ENCODE results near the gene PRKAB1.
A peak's percentile ranks its signal among the peaks of the same experiment; 100 is the strongest.
"Not testable (repeated sequence)": the region's sequence is repeated elsewhere in the genome, so short reads cannot be mapped to it uniquely, and the experiment has no call there.

PRKAB1 gene

DNA sequence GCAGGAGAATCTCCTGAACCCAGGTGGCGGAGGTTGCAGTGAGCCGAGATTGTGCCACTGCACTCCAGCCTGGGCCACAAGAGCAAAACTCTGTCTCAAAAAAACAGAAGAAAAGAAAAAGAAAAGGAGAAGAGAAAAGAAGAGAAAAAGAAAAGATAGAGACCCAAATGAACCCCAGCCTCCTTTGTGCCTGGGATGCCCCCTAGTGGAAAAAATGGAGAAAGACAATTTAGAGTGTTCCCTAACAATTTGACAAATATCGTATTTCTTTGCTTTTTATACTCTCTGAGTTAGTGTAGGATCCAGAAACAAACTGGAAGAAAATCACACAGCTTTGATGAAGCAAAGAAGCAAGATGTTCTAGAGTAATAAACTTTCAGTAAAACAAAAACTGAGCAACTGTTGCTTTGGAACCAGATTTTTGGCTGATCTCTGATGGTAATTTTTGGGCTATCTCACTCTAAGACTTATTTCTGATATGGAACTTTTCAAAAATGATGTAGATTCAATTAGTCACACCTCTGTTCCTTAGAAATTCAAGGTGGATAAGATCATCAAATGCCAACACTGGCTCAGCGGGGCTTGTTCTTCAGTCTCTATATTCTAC is 18.6 kb upstream of the PRKAB1 start:
- Mint-ChIP-seq H3K27me3 (ENCODE audit: low read depth) (no peaks in the 10 kb centered on the region), H3K4me1 (ENCODE audit: low read depth) (no peaks in the 10 kb centered on the region)

DNA sequence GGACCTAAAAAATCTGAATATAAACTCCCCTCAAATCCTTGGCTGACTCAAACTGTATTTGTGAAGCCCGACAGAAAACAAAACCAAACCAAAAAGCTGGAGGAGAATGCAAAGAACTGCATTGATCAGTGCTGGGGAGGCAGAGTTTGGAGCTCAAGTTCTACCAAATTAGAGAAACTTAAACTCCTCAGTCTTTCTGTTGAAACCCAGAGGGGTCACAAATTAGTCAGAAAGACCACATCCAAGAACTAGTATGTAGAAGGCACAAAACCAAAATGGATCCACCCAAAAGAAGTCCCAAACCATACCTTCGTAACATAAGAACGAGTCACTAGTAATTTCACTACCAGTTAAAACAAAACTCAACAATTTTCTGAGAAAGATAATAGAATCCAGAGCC is 15.3 kb upstream of the PRKAB1 start:
- Mint-ChIP-seq H3K36me3 (ENCODE audit: low read depth) (peaks cover 2% of the 10 kb centered on the region), H3K4me3 (no peak overlapping the region), H3K27me3 (ENCODE audit: low read depth) (no peaks in the 10 kb centered on the region), H3K9me3 (peaks cover 18% of the 10 kb centered on the region), H3K4me1 (ENCODE audit: low read depth) (no peaks in the 10 kb centered on the region), H3K27ac (no peak overlapping the region)

More for the DNA sequence above, 18.6 kb upstream of the PRKAB1 start:
- Mint-ChIP-seq H3K9me3 (peaks cover 15% of the 10 kb centered on the region), H3K4me3 (no peak overlapping the region), H3K36me3 (ENCODE audit: low read depth) (peaks cover 2% of the 10 kb centered on the region), H3K27ac (no peak overlapping the region)

DNA sequence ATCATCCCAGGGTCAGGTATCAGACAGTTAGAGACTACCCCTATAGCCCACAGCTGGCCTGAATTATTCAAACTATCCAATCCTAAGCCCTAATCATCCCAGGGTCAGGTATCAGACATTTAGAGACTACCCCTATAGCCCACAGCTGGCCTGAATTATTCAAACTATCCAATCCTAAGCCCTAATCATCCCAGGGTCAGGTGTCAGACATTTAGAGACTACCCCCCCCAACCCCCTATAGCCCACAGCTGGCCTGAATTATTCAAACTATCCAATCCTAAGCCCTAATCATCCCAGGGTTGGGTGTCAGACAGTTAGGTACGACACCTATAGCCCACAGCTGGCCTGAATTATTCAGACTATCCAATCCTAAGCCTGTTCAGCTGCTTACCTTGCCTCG is 10.9 kb upstream of the PRKAB1 start:
- H3K36me3 Mint-ChIP-seq (ENCODE audit: low read depth); H3K4me1 Mint-ChIP-seq (ENCODE audit: low read depth); H3K4me3 Mint-ChIP-seq; H3K27ac Mint-ChIP-seq; H3K27me3 Mint-ChIP-seq (ENCODE audit: low read depth): not testable (repeated sequence)
- H3K9me3 Mint-ChIP-seq, result peaks cover 18% of the 10 kb centered on the region

GRCh38 chr12:119658166-119658565 is 9.8 kb upstream of the PRKAB1 start:
- not testable (repeated sequence) for H3K4me1 Mint-ChIP-seq (ENCODE audit: low read depth); H3K4me3 Mint-ChIP-seq; H3K36me3 Mint-ChIP-seq (ENCODE audit: low read depth); H3K27ac Mint-ChIP-seq
- H3K9me3 Mint-ChIP-seq, result peaks cover 13% of the 10 kb centered on the region
- H3K27me3 Mint-ChIP-seq (ENCODE audit: low read depth), result peaks cover 14% of the 10 kb centered on the region

- peaks cover 1% of the 10 kb centered on the region for H3K9me3 Mint-ChIP-seq
- no peak overlapping the region for H3K4me3 Mint-ChIP-seq
- no peak overlapping the region for H3K27ac Mint-ChIP-seq
- H3K27me3 Mint-ChIP-seq (ENCODE audit: low read depth), result peaks cover 14% of the 10 kb centered on the region
- H3K36me3 Mint-ChIP-seq (ENCODE audit: low read depth), result no peaks in the 10 kb centered on the region
- H3K4me1 Mint-ChIP-seq (ENCODE audit: low read depth), result peaks cover 9% of the 10 kb centered on the region
Observed at GRCh38 chr12:119659289-119659897, 8.5 kb upstream of the PRKAB1 start.

DNA sequence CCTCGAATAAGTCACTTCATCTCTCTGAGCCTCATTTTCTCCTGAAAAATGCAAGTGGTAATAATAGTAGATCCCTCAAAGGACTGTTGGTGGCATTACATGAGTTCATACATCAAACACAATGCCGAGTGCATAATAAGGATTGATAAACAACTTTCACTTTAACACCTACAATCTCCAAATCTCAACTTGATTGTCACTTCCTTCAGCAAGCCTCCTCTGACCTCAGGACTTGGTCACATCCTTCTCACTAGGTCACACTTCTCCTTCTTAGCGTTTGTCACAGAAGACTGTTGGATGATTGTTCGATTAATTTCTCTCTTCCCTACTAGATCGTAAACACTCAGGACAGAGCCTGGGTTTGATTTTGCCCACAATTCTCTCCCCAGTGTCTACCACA is 7.9 kb upstream of the PRKAB1 start:
- no peak overlapping the region for H3K27ac Mint-ChIP-seq
- no peak overlapping the region for H3K4me3 Mint-ChIP-seq
- H3K36me3 Mint-ChIP-seq (ENCODE audit: low read depth), result no peaks in the 10 kb centered on the region
- peaks cover 14% of the 10 kb centered on the region for H3K27me3 Mint-ChIP-seq (ENCODE audit: low read depth)
- H3K4me1 Mint-ChIP-seq (ENCODE audit: low read depth), result peaks cover 9% of the 10 kb centered on the region
- H3K9me3 Mint-ChIP-seq, result no peaks in the 10 kb centered on the region

DNA sequence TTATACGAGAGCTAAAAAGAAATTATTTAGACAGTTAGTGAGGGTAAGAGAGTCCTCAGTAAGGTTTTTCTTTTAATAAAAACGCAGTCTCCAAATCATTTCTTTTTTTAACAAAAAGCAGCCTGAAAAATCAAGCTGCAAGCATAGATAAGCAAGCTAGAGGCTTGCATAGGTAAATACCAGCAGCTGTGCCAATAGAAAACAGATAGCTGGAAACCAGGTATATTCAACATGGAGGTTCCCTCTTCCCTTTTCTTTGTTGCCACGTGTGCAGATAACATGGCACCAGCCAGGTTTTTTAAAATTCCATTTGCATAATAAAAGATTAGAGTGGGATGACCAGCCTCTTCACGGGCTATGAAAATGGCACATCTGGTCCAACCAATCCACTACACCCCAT is 6.1 kb upstream of the PRKAB1 start:
- H3K27me3 Mint-ChIP-seq (ENCODE audit: low read depth), result peaks cover 14% of the 10 kb centered on the region
- H3K36me3 Mint-ChIP-seq (ENCODE audit: low read depth), result no peaks in the 10 kb centered on the region
- no peaks in the 10 kb centered on the region for H3K9me3 Mint-ChIP-seq
- no peak overlapping the region for H3K4me3 Mint-ChIP-seq
- H3K4me1 Mint-ChIP-seq (ENCODE audit: low read depth), result peaks cover 17% of the 10 kb centered on the region
- no peak overlapping the region for H3K27ac Mint-ChIP-seq

GRCh38 chr12:119664642-119665041 is 3.3 kb upstream of the PRKAB1 start:
- H3K9me3 Mint-ChIP-seq, result no peaks in the 10 kb centered on the region
- peaks cover 5% of the 10 kb centered on the region for H3K36me3 Mint-ChIP-seq (ENCODE audit: low read depth)
- no peak overlapping the region for H3K4me3 Mint-ChIP-seq
- no peak overlapping the region for H3K27ac Mint-ChIP-seq
- peaks cover 14% of the 10 kb centered on the region for H3K27me3 Mint-ChIP-seq (ENCODE audit: low read depth)
- peaks cover 28% of the 10 kb centered on the region for H3K4me1 Mint-ChIP-seq (ENCODE audit: low read depth)

- H3K4me3 Mint-ChIP-seq, result no peak overlapping the region
- H3K36me3 Mint-ChIP-seq (ENCODE audit: low read depth), result peaks cover 8% of the 10 kb centered on the region
- H3K27ac Mint-ChIP-seq, result no peak overlapping the region
- no peaks in the 10 kb centered on the region for H3K9me3 Mint-ChIP-seq
- H3K4me1 Mint-ChIP-seq (ENCODE audit: low read depth), result peaks cover 28% of the 10 kb centered on the region
- H3K27me3 Mint-ChIP-seq (ENCODE audit: low read depth), result peaks cover 14% of the 10 kb centered on the region
Observed at GRCh38 chr12:119665164-119665929, 2.6 kb upstream of the PRKAB1 start.

DNA sequence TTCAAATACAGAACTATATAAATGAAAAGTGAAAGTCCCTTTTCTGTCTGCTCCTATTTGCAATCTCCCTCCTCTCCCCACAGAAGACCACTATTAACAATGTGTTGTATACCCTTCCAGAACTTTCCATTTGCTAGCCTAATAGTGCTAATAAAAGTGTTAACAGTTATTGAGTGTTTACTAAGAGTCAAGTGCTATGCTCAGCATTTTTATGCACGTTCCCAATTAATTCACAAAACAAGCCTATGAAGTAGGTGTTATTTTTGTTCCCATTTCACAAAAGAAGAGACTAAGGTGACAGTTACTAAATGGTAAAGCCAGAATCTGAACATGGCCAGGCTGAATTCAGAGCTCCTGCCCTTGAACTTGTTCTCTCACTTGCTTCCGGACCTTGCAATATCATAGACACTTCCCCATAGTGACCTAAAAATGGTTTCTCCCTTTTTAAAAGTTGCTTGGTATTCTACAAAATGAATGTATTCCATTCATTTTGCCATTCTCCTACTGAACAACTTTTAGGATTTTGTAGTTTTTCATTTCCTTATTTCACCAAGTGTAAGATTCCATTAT is 1.6 kb upstream of the PRKAB1 start:
- Mint-ChIP-seq H3K4me1 (ENCODE audit: low read depth) (peaks cover 36% of the 10 kb centered on the region), H3K27me3 (ENCODE audit: low read depth) (peaks cover 12% of the 10 kb centered on the region), H3K36me3 (ENCODE audit: low read depth) (peaks cover 16% of the 10 kb centered on the region)

DNA sequence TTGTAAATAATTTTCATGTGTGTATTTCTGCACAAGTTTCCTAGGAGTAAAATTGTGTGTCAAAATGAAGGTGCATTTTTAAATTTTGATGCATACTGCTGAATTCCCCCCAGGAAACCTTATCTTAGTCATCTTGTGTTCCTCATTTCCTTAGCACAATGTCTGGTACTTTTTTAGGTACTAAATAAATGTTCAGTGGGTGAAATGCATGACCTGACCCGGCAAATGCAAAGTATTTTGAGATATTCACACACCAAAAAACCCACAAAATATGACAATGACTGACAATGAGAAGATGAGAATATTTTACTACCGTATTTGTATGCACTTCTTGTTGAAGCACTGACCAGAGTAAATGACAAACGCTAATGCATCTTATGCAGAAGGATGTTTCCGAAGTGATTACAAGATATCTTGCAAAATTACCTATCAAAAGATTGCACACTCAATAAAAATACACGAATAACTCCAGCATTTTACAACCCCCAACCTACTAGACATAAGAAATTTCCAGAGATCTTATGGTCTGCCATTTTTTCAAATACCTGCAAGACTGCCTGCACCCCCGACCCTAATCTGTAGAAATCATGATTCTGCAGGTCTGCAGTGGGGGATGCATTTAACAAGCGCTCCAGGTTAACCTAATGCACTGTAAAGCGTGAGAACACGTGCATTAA is 895 bp upstream of the PRKAB1 start:
- H3K27me3 Mint-ChIP-seq (ENCODE audit: low read depth), result peaks cover 8% of the 10 kb centered on the region
- peak overlapping the region; percentile 92 for H3K4me3 Mint-ChIP-seq
- peak overlapping the region; percentile 64 for H3K27ac Mint-ChIP-seq
- H3K4me1 Mint-ChIP-seq (ENCODE audit: low read depth), result peaks cover 41% of the 10 kb centered on the region
- H3K36me3 Mint-ChIP-seq (ENCODE audit: low read depth), result peaks cover 22% of the 10 kb centered on the region
- H3K9me3 Mint-ChIP-seq, result no peaks in the 10 kb centered on the region

More for the DNA sequence above, 1.6 kb upstream of the PRKAB1 start:
- Mint-ChIP-seq H3K27ac (peak overlapping the region; percentile 52), H3K4me3 (peak overlapping the region; percentile 12), H3K9me3 (no peaks in the 10 kb centered on the region)

GRCh38 chr12:119668324-119668841 is 450 bp downstream of the PRKAB1 start:
- H3K27me3 Mint-ChIP-seq (ENCODE audit: low read depth), result no peaks in the 10 kb centered on the region
- H3K4me1 Mint-ChIP-seq (ENCODE audit: low read depth), result peaks cover 51% of the 10 kb centered on the region

DNA sequence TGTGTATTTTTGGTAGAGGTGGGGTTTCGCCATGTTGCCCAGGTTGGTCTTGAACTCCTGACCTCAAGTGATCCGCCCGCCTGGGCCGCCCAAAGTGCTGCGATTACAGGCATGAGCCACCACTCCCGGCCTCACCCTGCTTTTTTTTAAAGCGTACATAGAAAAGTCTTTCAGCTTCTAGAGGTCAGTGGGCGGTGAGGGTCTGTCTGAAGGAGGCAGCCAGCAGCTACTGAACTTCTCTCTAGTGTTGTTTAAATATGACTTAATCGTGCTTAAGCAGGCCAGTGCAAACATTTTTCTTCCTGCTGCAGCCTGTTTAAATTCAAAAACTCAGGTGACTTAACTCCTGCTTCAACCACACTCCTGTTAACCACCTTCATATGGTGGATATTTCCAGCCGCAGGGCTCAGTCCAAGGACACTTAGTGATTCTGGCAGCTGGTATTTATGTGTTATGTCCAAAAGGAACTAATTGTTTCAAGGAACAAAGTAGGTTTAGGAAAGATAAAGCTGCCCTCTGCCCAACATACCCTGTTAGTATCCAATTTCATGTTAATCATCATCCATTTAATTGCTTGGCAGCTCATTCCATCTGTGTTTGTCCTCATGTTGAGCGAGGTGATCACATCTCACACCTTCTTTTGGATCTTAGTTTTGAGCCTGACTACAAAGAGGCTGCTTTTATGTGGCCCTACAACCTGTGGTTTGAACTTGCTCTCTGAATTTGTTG is 2.0 kb downstream of the PRKAB1 start:
- Mint-ChIP-seq H3K27ac (peak overlapping the region; percentile 70), H3K36me3 (ENCODE audit: low read depth) (peaks cover 47% of the 10 kb centered on the region), H3K4me3 (peak overlapping the region; percentile 70), H3K9me3 (no peaks in the 10 kb centered on the region), H3K4me1 (ENCODE audit: low read depth) (peaks cover 62% of the 10 kb centered on the region), H3K27me3 (ENCODE audit: low read depth) (no peaks in the 10 kb centered on the region)

More at GRCh38 chr12:119668324-119668841, 450 bp downstream of the PRKAB1 start:
- peak overlapping the region; percentile 92 for H3K4me3 Mint-ChIP-seq
- peak overlapping the region; percentile 90 for H3K27ac Mint-ChIP-seq
- peaks cover 36% of the 10 kb centered on the region for H3K36me3 Mint-ChIP-seq (ENCODE audit: low read depth)
- no peaks in the 10 kb centered on the region for H3K9me3 Mint-ChIP-seq

GRCh38 chr12:119671070-119671469 is 3.1 kb downstream of the PRKAB1 start:
- Mint-ChIP-seq H3K27ac (peak overlapping the region; percentile 68), H3K36me3 (ENCODE audit: low read depth) (peaks cover 58% of the 10 kb centered on the region), H3K9me3 (no peaks in the 10 kb centered on the region), H3K4me3 (no peak overlapping the region), H3K27me3 (ENCODE audit: low read depth) (no peaks in the 10 kb centered on the region), H3K4me1 (ENCODE audit: low read depth) (peaks cover 63% of the 10 kb centered on the region)

Data from T-helper 1 cell treated with Interleukin-12 subunit alpha and Interleukin-12 subunit beta and Interleukin-4 antibody, amounts not matched to agents 30 μg/mL and 1 μg/mL, for 36 hours (primary cell).